Tibial nerve (tissue), 4 donors: ENCODE measurements around the gene PRKAG3.

ENCODE experiments used
- EP300 ChIP-seq, 2 donors: sonication (generic); formaldehyde crosslinking; IDR thresholded peaks; one replicate each; pipeline ENCODE4 v1.6.1; 2017; ENCODE audit warnings: antibody characterized with exemption in 2 of 2, mild to moderate bottlenecking in 1 of 2
- TF ChIP-seq, protein P1 (sequence below), 5 experiments: fragments of 200-600 bp in 3 of 5; fragments of 450-650 bp in 2 of 5; sonication (generic) in 3 of 5; IDR thresholded peaks; one replicate each; pipeline ENCODE4 v1.5.1; 2016 to 2019; ENCODE audit warnings: antibody characterized with exemption in 5 of 5, mild to moderate bottlenecking in 3 of 5, moderate library complexity in 2 of 5

DNA sequence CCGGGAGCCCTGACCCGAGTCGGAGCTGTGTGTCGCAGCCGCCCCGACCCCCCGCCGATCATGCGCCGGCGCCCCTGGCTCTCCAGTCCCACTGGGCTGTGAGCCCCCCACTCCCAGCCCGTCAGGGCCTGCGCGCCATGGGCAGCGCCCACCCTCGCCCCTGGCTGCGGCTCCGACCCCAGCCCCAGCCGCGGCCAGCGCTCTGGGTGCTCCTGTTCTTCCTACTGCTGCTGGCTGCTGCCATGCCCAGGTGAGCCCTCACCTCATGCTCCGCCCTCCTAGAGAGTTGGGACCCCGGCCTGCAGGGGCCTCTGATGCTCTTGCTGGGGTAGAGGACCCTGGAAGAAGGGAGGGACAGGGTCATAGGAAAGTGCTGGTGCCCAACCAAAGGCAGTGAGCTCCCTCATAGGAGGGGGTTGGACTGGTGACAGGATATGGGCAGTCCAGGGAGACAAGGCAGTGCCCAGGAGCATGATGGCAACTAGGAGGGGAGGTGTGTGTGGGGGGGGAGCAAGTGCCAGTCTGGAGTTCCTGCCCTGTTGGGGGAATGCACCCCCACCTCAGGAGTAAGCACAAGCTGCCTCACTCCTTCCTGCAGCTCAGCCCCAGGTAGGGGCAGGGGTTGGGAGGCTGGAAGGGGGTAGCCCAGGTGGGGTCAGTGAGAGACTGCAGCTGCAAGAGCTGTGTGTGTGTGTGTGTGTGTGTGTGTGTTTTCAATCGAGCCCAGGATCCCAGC is 49.4 kb upstream of the PRKAG3 start:
- TF ChIP-seq EP300 (IDR thresholded peaks at IDR 0.05) = no peak
- TF ChIP-seq, protein P1, sequence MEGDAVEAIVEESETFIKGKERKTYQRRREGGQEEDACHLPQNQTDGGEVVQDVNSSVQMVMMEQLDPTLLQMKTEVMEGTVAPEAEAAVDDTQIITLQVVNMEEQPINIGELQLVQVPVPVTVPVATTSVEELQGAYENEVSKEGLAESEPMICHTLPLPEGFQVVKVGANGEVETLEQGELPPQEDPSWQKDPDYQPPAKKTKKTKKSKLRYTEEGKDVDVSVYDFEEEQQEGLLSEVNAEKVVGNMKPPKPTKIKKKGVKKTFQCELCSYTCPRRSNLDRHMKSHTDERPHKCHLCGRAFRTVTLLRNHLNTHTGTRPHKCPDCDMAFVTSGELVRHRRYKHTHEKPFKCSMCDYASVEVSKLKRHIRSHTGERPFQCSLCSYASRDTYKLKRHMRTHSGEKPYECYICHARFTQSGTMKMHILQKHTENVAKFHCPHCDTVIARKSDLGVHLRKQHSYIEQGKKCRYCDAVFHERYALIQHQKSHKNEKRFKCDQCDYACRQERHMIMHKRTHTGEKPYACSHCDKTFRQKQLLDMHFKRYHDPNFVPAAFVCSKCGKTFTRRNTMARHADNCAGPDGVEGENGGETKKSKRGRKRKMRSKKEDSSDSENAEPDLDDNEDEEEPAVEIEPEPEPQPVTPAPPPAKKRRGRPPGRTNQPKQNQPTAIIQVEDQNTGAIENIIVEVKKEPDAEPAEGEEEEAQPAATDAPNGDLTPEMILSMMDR (IDR thresholded peaks at IDR 0.05) = no peak
